GM18508 (cell line): ENCODE measurements around the gene GRPEL1.

Source experiments
- ATAC-seq: cut with Tn5 transposase; IDR thresholded peaks from one replicate; pipeline ENCODE4 v1.9.1; 2021; ENCODE audit warnings: moderate number of reproducible peaks; ENCODE audit not compliant: insufficient read depth, unreplicated experiment

GRPEL1 gene

GRCh38 chr4:7067126-7067451, 775 bp downstream of the GRPEL1 start:
- no peak for ATAC-seq

- no peak for ATAC-seq
Observed at GRCh38 chr4:7066493-7066892, 1.4 kb downstream of the GRPEL1 start.

- no peak for ATAC-seq
Observed at GRCh38 chr4:7066006-7066405, 1.9 kb downstream of the GRPEL1 start.

- ATAC-seq: no peak
Observed at GRCh38 chr4:7063362-7063761, 4.5 kb downstream of the GRPEL1 start.

GRCh38 chr4:7062816-7063215, 5.0 kb downstream of the GRPEL1 start:
- no peak for ATAC-seq

GRCh38 chr4:7061815-7062214, 6.0 kb downstream of the GRPEL1 start:
- no peak for ATAC-seq

- ATAC-seq: no peak
Observed at GRCh38 chr4:7060346-7061150, 7.3 kb downstream of the GRPEL1 start.

GRCh38 chr4:7059662-7060061, 8.2 kb downstream of the GRPEL1 start:
- no peak for ATAC-seq

- ATAC-seq: no peak
Observed at GRCh38 chr4:7058792-7059191, 9.1 kb downstream of the GRPEL1 start.

GRCh38 chr4:7055990-7056325, 11.9 kb downstream of the GRPEL1 start:
- no peak for ATAC-seq

GRCh38 chr4:7055111-7055989, 12.5 kb downstream of the GRPEL1 start:
- ATAC-seq: no peak

- ATAC-seq: no peak
Observed at GRCh38 chr4:7054106-7054880, 13.6 kb downstream of the GRPEL1 start.

- ATAC-seq: no peak
Observed at GRCh38 chr4:7052923-7053715, 14.7 kb downstream of the GRPEL1 start.

- no peak for ATAC-seq
Observed at GRCh38 chr4:7052313-7052712, 15.6 kb downstream of the GRPEL1 start.

GRCh38 chr4:7051905-7052304, 16.0 kb downstream of the GRPEL1 start:
- ATAC-seq: no peak

GRCh38 chr4:7051144-7051495, 16.7 kb downstream of the GRPEL1 start:
- ATAC-seq: no peak

- no peak for ATAC-seq
Observed at GRCh38 chr4:7050481-7051143, 17.3 kb downstream of the GRPEL1 start.

- no peak for ATAC-seq
Observed at GRCh38 chr4:7049739-7050138, 18.1 kb downstream of the GRPEL1 start.

- no peak for ATAC-seq
Observed at GRCh38 chr4:7049295-7049694, 18.6 kb downstream of the GRPEL1 start.

GRCh38 chr4:7048642-7049041, 19.2 kb downstream of the GRPEL1 start:
- no peak for ATAC-seq
